PC-9 (cell line): ENCODE data around the gene PLEKHA6. TPM values are rescaled to one million over a fixed set of nuclear protein-coding genes. Genes with fewer than 3 reads are reported as not detected.
A peak's percentile ranks its signal among the peaks of the same experiment; 100 is the strongest.

ENCODE experiments used
- BruUV-seq: library from RNA; stranded (reverse); fragments of 400-500 nt; replicated peaks from 2 replicates; lab custom pipeline; 2021; lab: Mats Ljungman, UMichigan
- CTCF ChIA-PET: fragments of 300-600 bp; sonication (Branson Sonifier 250); formaldehyde crosslinking; loops from one replicate; lab custom pipeline; 2022; ENCODE audit warnings: antibody characterized with exemption; lab: Charles Lee
- POLR2A ChIA-PET: fragments of 300-600 bp; sonication (Branson Sonifier 250); formaldehyde crosslinking; loops from one replicate; lab custom pipeline; 2022; ENCODE audit warnings: antibody characterized with exemption; ENCODE audit not compliant: unreplicated experiment; lab: Charles Lee
- DNase-seq, 2 experiments: peaks; one replicate each; pipeline versions ENCODE4 v3.0.0 to v3.0.0-alpha.2; 2015 to 2022; ENCODE audit warnings: mixed read lengths in 1 of 2
- H2AFZ ChIP-seq: fragments of 200-600 bp; sonication (generic); 2 replicates; pipeline ENCODE4 v1.8.1; 2017; ENCODE audit warnings: antibody characterized with exemption
- H3F3A ChIP-seq: fragments of 200-600 bp; sonication (generic); 2 replicates; pipeline ENCODE4 v1.8.1; 2017; ENCODE audit warnings: antibody characterized with exemption, mild to moderate bottlenecking, low read depth; ENCODE audit not compliant: insufficient read depth
- H3K27ac ChIP-seq: fragments of 200-600 bp; sonication (generic); 2 replicates; pipeline ENCODE4 v1.6.1; 2016; ENCODE audit warnings: mixed run types
- H3K27me3 ChIP-seq: fragments of 200-600 bp; sonication (generic); 2 replicates; pipeline ENCODE4 v1.6.1; 2016; ENCODE audit warnings: low read depth, mixed run types; ENCODE audit not compliant: insufficient read depth
- H3K36me3 ChIP-seq: fragments of 200-600 bp; sonication (generic); 2 replicates; pipeline ENCODE4 v1.6.1; 2016; ENCODE audit warnings: low read depth, mixed run types
- H3K4me1 ChIP-seq: fragments of 200-600 bp; sonication (generic); replicated peaks from 2 replicates; pipeline ENCODE4 v1.6.1; 2016; ENCODE audit warnings: mixed run types; ENCODE audit not compliant: insufficient read depth
- H3K4me2 ChIP-seq: fragments of 200-600 bp; sonication (generic); 2 replicates; pipeline ENCODE4 v1.6.1; 2017; ENCODE audit warnings: mixed run types
- H3K4me3 ChIP-seq: fragments of 200-600 bp; sonication (generic); 2 replicates; pipeline ENCODE4 v1.6.1; 2016; ENCODE audit warnings: mixed run types
- H3K79me2 ChIP-seq: fragments of 200-600 bp; sonication (generic); 2 replicates; pipeline ENCODE4 v1.6.1; 2017; ENCODE audit warnings: low read depth, mixed run types
- H3K9me2 ChIP-seq: fragments of 200-600 bp; sonication (generic); 2 replicates; pipeline ENCODE4 v1.8.1; 2017; ENCODE audit warnings: mild to moderate bottlenecking; ENCODE audit not compliant: insufficient read depth
- H3K9me3 ChIP-seq: fragments of 200-600 bp; sonication (generic); 2 replicates; pipeline ENCODE4 v1.8.1; 2016; ENCODE audit warnings: low read depth; ENCODE audit not compliant: insufficient read depth
- H4K20me1 ChIP-seq: fragments of 200-600 bp; sonication (generic); 2 replicates; pipeline ENCODE4 v1.8.1; 2017; ENCODE audit not compliant: insufficient read depth
- CTCF ChIP-seq: fragments of 200-600 bp; sonication (generic); conservative IDR thresholded peaks from 2 replicates; pipeline ENCODE4 v1.6.1; 2017; ENCODE audit warnings: mixed run types, antibody characterized with exemption, mild to moderate bottlenecking, moderate library complexity
- EZH2 ChIP-seq: fragments of 200-600 bp; sonication (generic); IDR thresholded peaks from 2 replicates; pipeline ENCODE4 v1.8.0; 2017; ENCODE audit warnings: antibody characterized with exemption, low read depth
- intact Hi-C: fragments of 100-400 bp; cut with micrococcal nuclease; formaldehyde crosslinking; loops from one replicate; pipeline ENCODE4 v1.10.0; 2022; ENCODE audit not compliant: unreplicated experiment
- total RNA-seq: library from RNA; stranded (reverse); gene quantifications from 2 replicates; pipeline ENCODE4 v1.2.3, GENCODE V29; 2021

The PLEKHA6 gene
- total RNA-seq, 1 experiment from 2014 or later, result 52.0 TPM

GRCh38 chr1:204321051-204321450 lies 38.7 kb downstream of the PLEKHA6 start:
- H3F3A ChIP-seq, result peaks cover 42% of the 10 kb centered on the region
- peak overlapping the region; percentile 71; the same call in 1 of the 2 replicates for H3K4me2 ChIP-seq
- H3K4me3 ChIP-seq, result no peak overlapping the region
- intact Hi-C loops, result loop anchor here (5.0 kb wide), 1 partner anchor 34 kb away; no protein-coding TSS in a partner anchor
- H3K36me3 ChIP-seq, result no peaks in the 10 kb centered on the region
- DNase-seq, result no peak
- H3K27me3 ChIP-seq, result no peaks in the 10 kb centered on the region
- H3K27ac ChIP-seq, result peak overlapping the region; percentile 96
- H3K79me2 ChIP-seq, result peaks cover 69% of the 10 kb centered on the region
- no peaks in the 10 kb centered on the region for H3K9me3 ChIP-seq
- CTCF ChIA-PET, result no interaction called here
- no peak overlapping the region for H2AFZ ChIP-seq
- H3K9me2 ChIP-seq, result no peaks in the 10 kb centered on the region
- no peaks in the 10 kb centered on the region for H4K20me1 ChIP-seq
- no peak for TF ChIP-seq CTCF
- TF ChIP-seq EZH2, result no peak
- H3K4me1 ChIP-seq, result peaks cover 73% of the 10 kb centered on the region
- POLR2A ChIA-PET, result no interaction called here
- BruUV-seq, result no TSS peak

GRCh38 chr1:204320382-204320804 lies 39.3 kb downstream of the PLEKHA6 start:
- Histone ChIP-seq H3K4me3 (peak overlapping the region; percentile 9; the same call in 1 of the 2 replicates), H3F3A (peaks cover 42% of the 10 kb centered on the region), H3K36me3 (no peaks in the 10 kb centered on the region), H3K27ac (peak overlapping the region; percentile 96), H4K20me1 (no peaks in the 10 kb centered on the region), H3K9me3 (no peaks in the 10 kb centered on the region), H3K79me2 (peaks cover 75% of the 10 kb centered on the region), H3K9me2 (no peaks in the 10 kb centered on the region), H3K4me2 (peak overlapping the region; percentile 71), H3K4me1 (peaks cover 73% of the 10 kb centered on the region), H2AFZ (no peak overlapping the region), H3K27me3 (no peaks in the 10 kb centered on the region)
- no TSS peak for BruUV-seq
- ChIA-PET POLR2A (interaction anchor here (0.5 to 0.7 kb wide), 4 partner anchors 33 to 801 kb away, joined by 3 to 11 read pairs (median 4); no protein-coding TSS in a partner anchor), CTCF (no interaction called here)
- peak; percentile 18 to 77 for DNase-seq
- intact Hi-C loops, result loop anchor here (5.0 kb wide), 1 partner anchor 33 kb away; no protein-coding TSS in a partner anchor
- TF ChIP-seq CTCF (no peak), EZH2 (no peak)

DNA sequence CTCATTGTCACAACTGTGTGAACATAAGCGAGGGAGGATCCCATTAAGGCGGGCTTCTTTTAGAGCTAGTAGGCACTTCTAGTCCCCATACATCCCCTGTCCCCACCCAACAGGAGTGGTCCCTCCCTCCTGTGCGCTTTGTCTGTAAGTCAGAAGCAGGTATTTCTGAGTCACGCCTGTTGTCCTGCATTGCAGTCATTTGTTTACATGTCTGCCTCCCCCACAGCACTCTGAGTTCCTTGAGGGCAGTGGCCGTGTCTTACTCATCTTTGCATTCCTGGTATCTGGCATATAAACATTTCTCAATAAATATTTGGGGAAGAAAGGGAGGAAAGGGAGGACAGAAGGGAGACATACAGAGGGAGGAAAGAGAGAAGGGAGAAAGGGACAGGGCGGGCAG lies 40.3 kb downstream of the PLEKHA6 start:
- peak overlapping the region; percentile 71 for H3K4me2 ChIP-seq
- H2AFZ ChIP-seq, result no peak overlapping the region
- peaks cover 82% of the 10 kb centered on the region for H3K79me2 ChIP-seq
- H4K20me1 ChIP-seq, result no peaks in the 10 kb centered on the region
- no peaks in the 10 kb centered on the region for H3K9me2 ChIP-seq
- ChIA-PET POLR2A (interaction anchor here (0.7 kb wide), 1 partner anchor 10 kb away, joined by 4 read pairs; no protein-coding TSS in a partner anchor), CTCF (interaction anchor here (0.8 kb wide), 1 partner anchor 79 kb away, joined by 4 read pairs; no protein-coding TSS in a partner anchor)
- TF ChIP-seq CTCF, result no peak
- no peak for TF ChIP-seq EZH2
- no peak overlapping the region for H3K4me3 ChIP-seq
- peaks cover 39% of the 10 kb centered on the region for H3F3A ChIP-seq
- peaks cover 75% of the 10 kb centered on the region for H3K4me1 ChIP-seq
- DNase-seq, result peak; percentile 79 to 98
- H3K9me3 ChIP-seq, result no peaks in the 10 kb centered on the region
- peak overlapping the region; percentile 96 for H3K27ac ChIP-seq
- intact Hi-C loops, result no loop called here
- H3K36me3 ChIP-seq, result no peaks in the 10 kb centered on the region
- H3K27me3 ChIP-seq, result no peaks in the 10 kb centered on the region
- BruUV-seq, result no TSS peak
